Suprapubic skin (tissue), 3 donors: ENCODE data around the gene TNFRSF8.

Experiments used
- POLR2AphosphoS5 ChIP-seq, 3 donors: sonication (generic); formaldehyde crosslinking; IDR thresholded peaks; one replicate each; pipeline ENCODE4 v1.6.1; 2017; ENCODE audit warnings: antibody characterized with exemption in 3 of 3
- TF ChIP-seq, protein P1 (sequence below), 2 donors: fragments of 200-600 bp in 1 of 2; fragments of 450-650 bp in 1 of 2; sonication (generic) in 1 of 2; IDR thresholded peaks; one replicate each; pipeline ENCODE4 v1.5.1; 2016 to 2019; ENCODE audit warnings: antibody characterized with exemption in 2 of 2, mild to moderate bottlenecking in 1 of 2, moderate library complexity in 1 of 2

GRCh38 chr1:12053752-12054548, 9.2 kb upstream of the TNFRSF8 start:
- TF ChIP-seq, protein P1, sequence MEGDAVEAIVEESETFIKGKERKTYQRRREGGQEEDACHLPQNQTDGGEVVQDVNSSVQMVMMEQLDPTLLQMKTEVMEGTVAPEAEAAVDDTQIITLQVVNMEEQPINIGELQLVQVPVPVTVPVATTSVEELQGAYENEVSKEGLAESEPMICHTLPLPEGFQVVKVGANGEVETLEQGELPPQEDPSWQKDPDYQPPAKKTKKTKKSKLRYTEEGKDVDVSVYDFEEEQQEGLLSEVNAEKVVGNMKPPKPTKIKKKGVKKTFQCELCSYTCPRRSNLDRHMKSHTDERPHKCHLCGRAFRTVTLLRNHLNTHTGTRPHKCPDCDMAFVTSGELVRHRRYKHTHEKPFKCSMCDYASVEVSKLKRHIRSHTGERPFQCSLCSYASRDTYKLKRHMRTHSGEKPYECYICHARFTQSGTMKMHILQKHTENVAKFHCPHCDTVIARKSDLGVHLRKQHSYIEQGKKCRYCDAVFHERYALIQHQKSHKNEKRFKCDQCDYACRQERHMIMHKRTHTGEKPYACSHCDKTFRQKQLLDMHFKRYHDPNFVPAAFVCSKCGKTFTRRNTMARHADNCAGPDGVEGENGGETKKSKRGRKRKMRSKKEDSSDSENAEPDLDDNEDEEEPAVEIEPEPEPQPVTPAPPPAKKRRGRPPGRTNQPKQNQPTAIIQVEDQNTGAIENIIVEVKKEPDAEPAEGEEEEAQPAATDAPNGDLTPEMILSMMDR (IDR thresholded peaks at IDR 0.05) = no peak
- TF ChIP-seq POLR2AphosphoS5 (IDR thresholded peaks at IDR 0.05) = no peak
